Measurements from ENCODE around the gene TRIM46.
A peak's percentile ranks its signal among the peaks of the same experiment; 100 is the strongest.
"Not testable (repeated sequence)": the region's sequence is repeated elsewhere in the genome, so short reads cannot be mapped to it uniquely, and the experiment has no call there.

TRIM46 gene

GRCh38 chr1:155186794-155187455, 13.3 kb downstream of the TRIM46 start:
- DNase-seq = no peak

DNA sequence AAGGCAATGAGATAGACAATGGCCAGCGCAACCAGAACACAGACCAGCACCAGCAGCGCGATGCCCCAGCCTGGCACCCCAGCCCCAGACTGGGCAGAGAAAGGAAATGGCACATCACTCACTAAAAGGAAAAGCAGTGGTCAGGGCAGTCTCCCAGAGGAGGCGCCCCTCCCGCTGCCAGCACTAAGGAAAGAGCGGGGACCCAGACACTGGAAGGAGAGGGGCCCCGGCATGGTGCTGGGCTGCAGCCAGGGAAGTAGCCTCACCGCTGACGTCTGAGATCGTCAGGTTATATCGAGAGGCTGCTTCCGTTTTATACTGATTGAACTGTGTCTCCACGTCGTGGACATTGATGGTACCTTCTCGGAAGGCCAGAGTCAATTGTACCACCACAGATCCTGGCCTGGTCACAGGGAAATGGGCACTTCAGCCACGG, 13.8 kb downstream of the TRIM46 start:
- DNase-seq = no peak

DNA sequence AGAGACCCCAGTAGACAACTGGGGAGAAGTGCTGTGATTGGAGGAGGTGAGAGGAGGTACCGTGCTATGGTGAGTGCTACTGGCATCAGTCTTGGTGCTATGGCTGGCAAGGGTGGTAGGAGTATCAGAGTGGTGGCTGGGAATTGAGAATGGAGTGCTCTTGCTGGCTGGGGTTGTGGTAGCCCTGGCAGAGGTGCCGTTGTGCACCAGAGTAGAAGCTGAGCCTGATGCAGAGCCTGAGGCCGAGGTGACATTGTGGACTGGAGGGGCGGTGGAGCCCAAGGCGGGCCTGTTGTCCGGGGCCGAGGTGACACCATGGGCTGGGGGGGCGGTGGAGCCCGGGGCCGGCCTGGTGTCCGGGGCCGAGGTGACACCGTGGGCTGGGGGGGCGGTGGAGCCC, 14.6 kb downstream of the TRIM46 start:
- DNase-seq = no peak

- not testable (repeated sequence) for DNase-seq
Measured at GRCh38 chr1:155189926-155190325, 16.3 kb downstream of the TRIM46 start.

GRCh38 chr1:155191904-155192303, 18.3 kb downstream of the TRIM46 start:
- DNase-seq = no peak

DNA sequence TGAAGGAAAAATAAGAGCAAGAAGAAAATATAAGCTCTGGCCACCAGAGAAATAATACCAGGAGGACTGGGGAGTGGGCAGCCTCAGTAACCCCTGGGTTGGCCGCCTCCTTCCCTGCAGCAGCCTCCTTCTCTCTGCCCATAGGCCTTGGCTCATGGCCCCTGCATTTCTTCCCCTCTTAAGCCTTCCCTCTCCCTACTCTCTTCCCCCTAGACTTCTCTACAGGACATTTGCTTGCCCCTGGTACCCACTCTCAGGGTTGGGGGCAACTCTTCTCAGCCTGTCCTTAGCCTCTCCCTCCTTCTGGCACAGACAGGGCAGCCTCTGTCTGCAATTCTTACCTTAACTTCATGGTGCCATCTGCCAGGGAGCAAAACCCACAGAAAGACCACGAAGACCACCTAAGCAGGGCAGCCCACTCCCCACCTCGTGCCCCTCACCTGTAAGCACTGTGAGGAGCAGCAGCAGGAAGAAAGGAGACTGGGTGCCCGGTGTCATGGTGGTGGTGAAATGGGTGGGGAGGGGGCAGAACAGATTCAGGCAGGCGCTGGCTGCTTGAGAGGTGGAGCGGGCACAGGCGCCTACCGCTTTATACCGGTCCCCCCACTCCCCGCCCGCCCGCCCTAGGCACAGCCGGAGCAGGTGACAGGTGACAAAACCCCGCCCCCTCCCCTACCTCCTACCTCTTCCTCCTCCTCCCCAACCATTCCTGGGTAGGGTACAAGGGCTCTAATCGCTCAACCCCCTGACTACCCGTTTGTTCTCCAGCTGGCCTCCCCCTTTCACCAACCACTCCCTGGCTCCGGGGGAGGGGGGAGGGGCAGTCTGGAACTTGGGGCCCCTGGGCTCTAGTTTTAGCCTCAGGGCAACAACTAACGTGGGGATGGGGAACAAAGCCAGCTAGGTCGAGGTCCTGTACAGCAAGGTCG, 19.0 kb downstream of the TRIM46 start:
- DNase-seq = peak; percentile 78

DNA sequence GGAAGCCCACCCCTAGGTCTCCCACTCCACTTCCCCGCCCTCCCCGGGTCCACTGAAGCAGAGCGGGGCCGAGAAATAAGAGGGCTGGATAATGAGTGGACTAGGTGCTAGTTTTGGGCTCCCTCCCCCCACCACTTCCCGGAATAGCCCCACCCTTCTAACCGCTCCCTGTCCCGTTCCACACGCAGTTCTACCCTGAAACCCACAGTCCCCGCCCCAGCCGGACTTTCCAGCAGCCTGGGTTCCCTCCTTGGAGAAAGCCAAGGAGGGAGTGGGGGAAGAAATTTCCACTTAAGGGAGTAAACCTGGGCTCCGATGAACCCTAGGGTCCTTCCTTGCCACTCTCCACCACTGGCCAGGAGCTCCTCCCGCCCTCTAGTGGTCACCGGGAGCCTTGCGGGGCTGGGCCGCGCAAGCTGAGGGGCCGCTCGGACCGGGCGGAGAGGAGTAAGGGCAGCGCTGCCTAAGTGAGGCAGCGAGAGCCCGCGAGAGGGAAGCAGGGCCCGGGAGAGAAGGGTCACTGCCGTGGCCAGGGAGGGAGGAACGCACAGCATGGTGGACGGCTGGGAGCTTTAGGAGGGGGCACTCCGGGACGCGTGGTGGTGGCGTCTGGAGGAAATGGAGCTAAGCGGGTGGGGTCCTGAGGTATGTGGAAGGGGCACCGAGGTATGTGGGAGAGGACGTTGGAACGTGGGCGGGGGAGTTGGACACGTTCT, 19.8 kb downstream of the TRIM46 start:
- peak; percentile 85 for DNase-seq

DNA sequence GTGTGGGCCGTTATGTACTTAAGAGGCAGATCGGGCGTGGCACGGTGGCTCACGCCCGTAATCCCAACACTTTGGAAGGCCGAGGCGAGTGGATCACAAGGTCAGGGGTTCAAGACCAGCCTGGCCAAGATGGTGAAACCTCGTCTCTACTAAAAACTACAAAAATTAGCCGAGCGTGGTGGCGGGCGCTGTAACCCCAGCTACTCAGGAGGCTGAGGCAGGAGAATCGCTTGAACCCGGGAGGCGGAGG, 20.3 kb downstream of the TRIM46 start:
- not testable (repeated sequence) for DNase-seq

DNA sequence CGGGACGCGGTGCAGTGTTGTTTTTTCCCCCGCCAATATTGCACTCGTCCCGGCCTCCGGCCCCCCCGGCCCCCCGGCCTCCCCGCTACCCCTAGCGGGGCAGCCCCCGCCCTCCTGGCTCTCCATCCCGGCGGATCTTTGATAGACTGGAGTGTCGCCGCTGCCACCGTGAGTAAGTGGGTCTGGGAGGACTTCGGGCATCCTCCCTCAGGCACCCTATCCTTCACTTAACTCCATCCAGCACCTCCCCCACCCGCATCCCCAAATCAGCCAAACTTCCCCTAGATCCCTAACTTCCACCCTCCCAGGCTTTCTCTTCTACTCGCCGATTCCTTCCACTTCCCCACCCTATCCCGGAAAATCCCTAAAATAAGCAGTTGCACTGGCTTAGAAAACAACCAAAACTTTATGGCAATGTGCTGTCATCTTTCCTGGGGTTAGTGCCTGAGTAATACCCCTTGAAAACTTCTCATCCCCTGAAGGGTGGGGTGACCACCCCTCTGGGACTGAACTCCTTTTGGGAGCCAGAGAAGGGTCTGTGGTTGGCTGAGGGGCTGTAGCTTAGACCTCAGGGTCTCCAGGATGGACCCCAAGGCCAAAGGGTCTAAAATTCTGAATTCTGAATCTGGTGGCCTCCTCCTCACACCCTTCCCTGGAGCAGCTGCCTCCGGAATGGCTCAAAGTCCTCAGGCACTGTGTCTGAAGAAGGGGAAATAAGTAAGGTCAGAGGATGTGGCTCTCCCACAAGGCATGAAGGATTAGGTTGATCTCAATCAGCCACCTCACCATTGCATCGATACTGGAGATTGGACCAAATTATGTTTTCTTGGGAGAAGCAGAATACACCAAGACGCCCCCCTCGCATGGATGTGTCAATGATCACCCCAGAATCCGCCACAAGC, 21.8 kb downstream of the TRIM46 start:
- no peak for DNase-seq

GRCh38 chr1:155196103-155196892, 22.6 kb downstream of the TRIM46 start:
- no peak for DNase-seq

DNA sequence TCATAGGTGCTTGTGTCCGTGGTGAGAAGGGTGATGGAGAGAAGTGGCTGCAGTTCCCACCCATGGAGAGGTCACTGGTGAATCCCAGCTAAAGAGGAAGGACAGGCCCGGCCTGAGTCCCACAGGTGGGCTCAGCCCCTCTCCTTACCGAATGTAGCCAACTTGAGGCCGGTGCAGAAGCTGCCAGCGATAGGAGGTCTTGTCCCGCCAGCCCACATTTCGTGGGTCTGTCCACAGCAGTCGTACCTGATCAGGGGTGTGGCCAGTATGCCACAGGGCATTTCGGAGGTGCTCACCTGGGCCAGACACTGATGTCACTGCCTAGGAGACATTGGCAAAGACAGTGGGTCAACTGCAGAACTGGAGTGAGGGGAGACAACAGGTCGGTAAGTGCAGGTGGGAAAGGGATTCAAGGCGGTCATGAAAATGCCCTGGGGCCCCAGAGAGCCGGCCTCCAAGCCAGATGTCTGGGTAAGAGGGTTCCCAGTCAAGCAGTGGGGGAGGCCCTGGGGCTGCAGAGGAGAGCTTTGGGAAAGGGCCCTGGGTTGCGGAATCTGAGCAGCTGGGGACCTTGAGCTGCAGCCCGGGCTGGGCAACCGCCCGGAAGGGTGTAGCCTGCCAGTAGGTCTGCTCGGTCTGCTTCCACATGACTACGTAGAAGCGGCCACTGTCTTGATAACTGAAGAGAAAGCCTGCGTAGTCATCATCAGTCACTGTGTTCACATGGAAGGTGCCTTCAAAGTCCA, 23.4 kb downstream of the TRIM46 start:
- no peak for DNase-seq

GRCh38 chr1:155197901-155198546, 24.4 kb downstream of the TRIM46 start:
- DNase-seq = no peak

DNA sequence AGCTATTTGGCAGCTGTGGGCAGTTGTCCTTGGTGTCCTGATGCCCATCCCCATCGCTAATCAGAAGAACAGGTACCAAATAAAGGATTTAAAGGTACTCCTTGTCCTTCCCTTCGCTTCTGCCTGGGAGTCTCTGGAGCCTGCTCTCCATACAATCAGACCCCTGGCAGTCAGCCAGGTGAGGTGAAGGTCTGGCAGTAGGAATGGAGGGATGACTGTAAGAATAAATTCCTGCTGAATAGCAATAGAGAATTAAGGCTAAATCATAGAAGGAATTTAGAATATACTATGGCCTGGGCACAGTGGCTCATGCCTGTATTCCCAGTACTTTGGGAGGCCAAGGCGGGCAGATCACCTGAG, 24.9 kb downstream of the TRIM46 start:
- DNase-seq = no peak

DNA sequence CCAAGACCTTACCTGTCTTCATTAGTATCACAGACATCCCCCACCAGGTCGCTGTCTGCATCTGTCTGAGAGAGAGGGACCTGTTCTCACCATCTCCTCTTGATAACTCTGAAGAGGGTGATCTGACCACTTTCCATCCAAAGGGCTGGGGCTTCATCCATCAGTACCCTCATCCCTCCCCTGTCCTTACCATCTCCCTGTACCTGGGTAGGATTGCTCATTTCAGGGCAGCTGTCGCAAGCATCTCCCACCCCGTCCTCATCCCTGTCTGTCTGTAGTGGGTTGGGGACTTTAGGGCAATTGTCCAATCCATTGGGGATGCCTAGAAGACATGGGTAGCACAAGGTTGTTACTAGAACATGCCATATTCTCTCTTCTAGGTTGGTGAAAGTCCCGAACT, 26.1 kb downstream of the TRIM46 start:
- no peak for DNase-seq

DNA sequence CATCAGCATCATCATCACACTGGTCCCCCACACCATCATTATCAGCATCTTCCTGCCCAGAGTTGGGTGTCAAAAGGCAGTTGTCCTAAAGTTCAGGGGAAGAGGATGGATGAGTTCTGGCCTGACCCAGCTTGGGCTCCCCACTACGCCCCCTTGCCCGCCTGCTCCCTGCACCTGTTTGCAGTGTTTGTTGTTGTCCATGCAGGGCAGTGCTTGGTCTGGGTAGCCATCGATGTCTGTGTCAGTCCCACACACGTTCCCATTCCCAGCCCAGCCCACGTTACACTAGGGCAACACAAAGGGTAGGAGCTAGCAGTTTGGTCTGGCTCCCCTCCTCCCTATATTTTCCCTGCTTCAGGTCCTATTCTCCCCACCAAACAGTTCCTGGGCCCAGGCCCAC, 27.3 kb downstream of the TRIM46 start:
- DNase-seq = no peak

- no peak for DNase-seq
Measured at GRCh38 chr1:155202198-155202597, 28.5 kb downstream of the TRIM46 start.

DNA sequence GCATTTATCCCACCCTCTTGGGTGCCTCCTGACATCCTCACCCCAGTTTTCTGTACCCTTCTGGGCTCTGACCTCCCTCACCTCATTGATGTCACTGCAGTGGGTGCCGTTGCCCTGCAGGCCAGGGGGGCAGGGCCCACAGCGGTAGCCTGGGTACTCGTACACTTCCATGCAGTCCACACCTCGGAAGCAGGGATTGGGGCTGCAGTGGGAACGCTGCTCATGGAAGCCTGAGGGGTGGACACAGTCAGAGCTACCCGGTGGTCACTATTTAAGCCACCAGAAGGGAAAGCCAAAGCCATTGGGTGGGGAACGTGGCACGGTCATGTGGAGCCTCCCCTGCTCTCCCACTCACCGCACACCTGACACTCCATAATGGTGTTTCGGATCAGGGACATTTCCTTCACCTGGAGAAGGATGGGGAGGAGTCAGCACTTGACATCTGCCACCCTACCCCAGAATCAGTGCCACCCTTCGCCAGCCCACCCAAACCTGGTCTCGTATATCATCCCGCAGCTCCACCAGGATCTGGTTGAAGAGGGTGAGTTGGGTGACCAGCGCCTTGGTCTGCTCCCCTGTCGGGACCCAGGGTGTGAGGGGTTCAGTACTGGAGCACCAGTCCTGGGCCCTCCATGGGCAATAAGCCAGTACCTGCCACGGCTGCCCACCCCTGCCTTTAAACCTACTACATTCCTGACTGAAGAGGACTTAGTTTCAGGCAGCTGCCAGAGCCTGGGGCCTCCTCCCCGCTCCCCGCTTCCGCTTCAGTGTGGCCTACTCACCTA, 29.3 kb downstream of the TRIM46 start:
- no peak for DNase-seq

DNA sequence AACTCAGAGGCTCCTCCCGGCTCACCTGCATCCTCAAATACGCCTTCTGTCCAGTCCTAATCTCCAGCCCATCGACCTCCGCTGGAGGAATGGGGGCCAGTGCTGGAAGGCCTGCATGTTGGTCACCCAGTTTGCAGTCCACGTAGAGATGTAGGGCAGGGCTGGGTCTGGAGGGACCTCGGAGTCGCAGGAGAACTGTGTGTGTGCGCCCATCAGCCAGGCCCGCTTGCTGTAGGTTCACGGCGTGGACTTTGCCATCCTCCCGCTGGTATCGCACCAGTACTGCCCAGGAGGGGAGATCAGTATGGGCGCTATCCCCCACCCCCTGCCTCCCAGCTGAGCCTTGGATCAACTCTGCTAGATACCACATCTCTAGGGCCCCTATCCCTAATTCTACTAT, 31.4 kb downstream of the TRIM46 start:
- DNase-seq = no peak

GRCh38 chr1:155205969-155206593, 32.4 kb downstream of the TRIM46 start:
- DNase-seq = no peak

Data from NCI-H2107 (cell line).